ENCODE results near the gene GRID2IP. TPM values are rescaled to one million over a fixed set of nuclear protein-coding genes. Genes with fewer than 3 reads are reported as not detected.
A peak's percentile ranks its signal among the peaks of the same experiment; 100 is the strongest.

The GRID2IP gene
- total and polyA plus RNA-seq, 2 of the 8 experiments (the other 6 are each of a cell fraction or from before 2014, with no cell fraction given): 0.80 to 1.3 TPM

- H2BK12ac ChIP-seq (ENCODE audit: low read depth, low read length): 0 out of 2 replicates have a peak overlapping the region, but pooled peaks have one; percentile 80
- TF ChIP-seq CBX8 (IDR thresholded peaks at IDR 0.05; ENCODE audit: borderline replicate concordance, low read depth, low read length) (no peak), KDM1A (IDR thresholded peaks at IDR 0.05; ENCODE audit: borderline replicate concordance, low read length) (no peak), PHF8 (conservative IDR thresholded peaks at IDR 0.05; ENCODE audit: low read depth, low read length) (no peak), RBBP5 (IDR thresholded peaks at IDR 0.05; ENCODE audit: borderline replicate concordance, low read depth, low read length) (no peak), GABPA (IDR thresholded peaks at IDR 0.05; ENCODE audit: borderline replicate concordance, insufficient read depth, low read length) (no peak), KDM5A (IDR thresholded peaks at IDR 0.05; ENCODE audit: low read length) (no peak), MAFK (IDR thresholded peaks at IDR 0.05; ENCODE audit: low read depth, low read length) (no peak)
- peak overlapping the region; percentile 81; the same call in 1 of the 2 replicates for H2BK15ac ChIP-seq (ENCODE audit: low read length)
- H4K20me1 ChIP-seq (replicated peaks in 1 of 2; ENCODE audit: control insufficient read depth in 1 of 2, insufficient read depth in 2 of 2, low read length in 2 of 2): peaks cover 0 to 8% of the 10 kb centered on the region in 2 experiments
- no peak overlapping the region for H3K4me2 ChIP-seq (ENCODE audit: insufficient read depth in 1 of 2, low read depth in 2 of 2, low read length in 2 of 2)
- no peak overlapping the region for H2BK120ac ChIP-seq (replicated peaks; ENCODE audit: low read depth, low read length)
- no peak overlapping the region for H3K4ac ChIP-seq (replicated peaks; ENCODE audit: insufficient read length, low read depth, low read length)
- H3K9me3 ChIP-seq (ENCODE audit: insufficient read depth in 2 of 2, low read depth in 1 of 2, low read length in 1 of 2): no peaks in the 10 kb centered on the region
- H3K79me1 ChIP-seq (ENCODE audit: low read depth, low read length): no peaks in the 10 kb centered on the region; the same call in 1 of the 2 replicates
- no peaks in the 10 kb centered on the region for H3K36me3 ChIP-seq (ENCODE audit: control insufficient read depth in 2 of 4, insufficient read depth in 4 of 4, low read length in 3 of 4)
- ChIA-PET CTCF (ENCODE audit: partially characterized antibody) (interaction anchor here (1.0 to 4.9 kb wide), 3 partner anchors 17 to 71 kb away, joined by 3 to 15 read pairs (median 4); no protein-coding TSS in a partner anchor), POLR2A (ENCODE audit: partially characterized antibody) (interaction anchor here (1.0 kb wide), 1 partner anchor 45 kb away, joined by 4 read pairs; no protein-coding TSS in a partner anchor)
- no peak for DNase-seq (ENCODE audit: low read depth in 1 of 2, low spot score in 2 of 2)
- H2AFZ ChIP-seq (ENCODE audit: low read length): no peak overlapping the region
- H4K8ac ChIP-seq (ENCODE audit: extremely low read depth, insufficient read depth, low read length): no peak overlapping the region
- H4K5ac ChIP-seq (ENCODE audit: insufficient read length, low read depth, low read length): no peak overlapping the region
- H3K27ac ChIP-seq (ENCODE audit: low read depth, low read length): no peak overlapping the region
- H2BK5ac ChIP-seq (ENCODE audit: low read depth, low read length): no peak overlapping the region
- no peak overlapping the region for H2BK20ac ChIP-seq (ENCODE audit: low read length)
- no peak overlapping the region for H4K91ac ChIP-seq (replicated peaks; ENCODE audit: insufficient read length, low read length)
- H3K9ac ChIP-seq (replicated peaks in 1 of 4; ENCODE audit: extremely low read depth in 1 of 4, low read depth in 3 of 4, low read length in 3 of 4): no peak overlapping the region
- peaks cover 19% of the 10 kb centered on the region; the same call in 1 of the 2 replicates for H3K23me2 ChIP-seq (ENCODE audit: low read depth, low read length)
- peaks cover 7 to 62% (median 51%) of the 10 kb centered on the region in 4 experiments for H3K27me3 ChIP-seq (replicated peaks in 1 of 4; ENCODE audit: control insufficient read depth in 3 of 4, extremely low read depth in 1 of 4, insufficient read depth in 3 of 4, low read length in 3 of 4)
- H3K4me1 ChIP-seq (replicated peaks in 1 of 4; ENCODE audit: control insufficient read depth in 3 of 4, insufficient read depth in 4 of 4, low read length in 3 of 4): peaks cover 0 to 14% (median 10%) of the 10 kb centered on the region in 4 experiments; a peak in 4 of 7 replicates
- no peaks in the 10 kb centered on the region for H3K79me2 ChIP-seq (ENCODE audit: control insufficient read depth in 1 of 2, insufficient read depth in 2 of 2, low read length in 2 of 2)
- H3K4me3 ChIP-seq (ENCODE audit: extremely low read depth in 1 of 4, insufficient read depth in 2 of 4, low read depth in 3 of 4, low read length in 4 of 4): no peak overlapping the region
- no peak overlapping the region for H2AK5ac ChIP-seq (ENCODE audit: low read depth, low read length)
- no peak overlapping the region for H3K23ac ChIP-seq (ENCODE audit: insufficient read length)
- FAIRE-seq: no peak
- 85% methylated on average over 10 of the region's 13 CpGs; no CpG with 5 or more reads in 1 of the 2 experiments for WGBS, 2 experiments (ENCODE audit: extremely low coverage in 1 of 2, insufficient coverage in 1 of 2, insufficient read length in 1 of 2, insufficient replicate concordance in 2 of 2, low coverage in 1 of 2, low lambda C conversion rate in 2 of 2, missing lambda C conversion rate in 1 of 2)
- no peak overlapping the region for H3K14ac ChIP-seq (ENCODE audit: insufficient read length)
- no peak overlapping the region for H3K56ac ChIP-seq (replicated peaks; ENCODE audit: insufficient read length, low read depth, low read length)
- no peak overlapping the region for H3K18ac ChIP-seq (ENCODE audit: extremely low read depth, low read length)
Observed at GRCh38 chr7:6528401-6529130, 22.7 kb downstream of the GRID2IP start.
